Liver (tissue), 9 donors: ENCODE measurements around the gene APBB1. TPM values are rescaled to one million over a fixed set of nuclear protein-coding genes. Genes with fewer than 3 reads are reported as not detected.

Source experiments
- DNase-seq: peaks from one replicate; pipeline ENCODE4 v3.0.0-alpha.2; 2017; ENCODE audit warnings: low spot score
- H3K27ac ChIP-seq, 2 donors: one replicate each; pipeline ENCODE4 v1.7.0; 2013; ENCODE audit warnings: inconsistent platforms in 2 of 2, low read length in 2 of 2, control low read depth in 1 of 2, low read depth in 1 of 2, mild to moderate bottlenecking in 1 of 2
- H3K27me3 ChIP-seq, 4 donors: one replicate each; pipeline versions ENCODE4 v1.6.1 to v1.7.0; 2013; ENCODE audit warnings: low read length in 3 of 4, inconsistent platforms in 1 of 4, mild to moderate bottlenecking in 1 of 4, moderate library complexity in 1 of 4; ENCODE audit not compliant: control insufficient read depth in 4 of 4, insufficient read depth in 4 of 4
- H3K36me3 ChIP-seq, 4 donors: one replicate each; pipeline versions ENCODE4 v1.6.1 to v1.7.0; 2013; ENCODE audit warnings: low read length in 3 of 4, mild to moderate bottlenecking in 3 of 4, low read depth in 1 of 4, moderate library complexity in 1 of 4; ENCODE audit not compliant: control insufficient read depth in 4 of 4, insufficient read depth in 3 of 4
- H3K4me1 ChIP-seq, 4 donors: one replicate each; pipeline versions ENCODE4 v1.6.1 to v1.7.0; 2013; ENCODE audit warnings: low read length in 3 of 4, mild to moderate bottlenecking in 3 of 4, moderate library complexity in 1 of 4; ENCODE audit not compliant: control insufficient read depth in 4 of 4, insufficient read depth in 4 of 4
- H3K4me3 ChIP-seq, 3 donors: one replicate each; pipeline versions ENCODE4 v1.6.1 to v1.7.0; 2013; ENCODE audit warnings: low read length in 3 of 3, control low read depth in 1 of 3, low read depth in 1 of 3, mild to moderate bottlenecking in 1 of 3
- H3K9ac ChIP-seq, 2 donors: one replicate each; pipeline ENCODE4 v1.7.0; 2013; ENCODE audit warnings: low read length in 2 of 2, mild to moderate bottlenecking in 2 of 2, moderate library complexity in 2 of 2, control low read depth in 1 of 2, low read depth in 1 of 2
- H3K9me3 ChIP-seq, 4 donors: one replicate each; pipeline versions ENCODE4 v1.6.1 to v1.7.0; 2013; ENCODE audit warnings: low read length in 3 of 4; ENCODE audit not compliant: control insufficient read depth in 4 of 4
- EGR1 ChIP-seq, 2 donors: IDR thresholded peaks; 2 replicates each; pipeline ENCODE4 v1.6.1; 2016 to 2018; ENCODE audit warnings: antibody characterized with exemption in 2 of 2, low read depth in 2 of 2
- FOXA1 ChIP-seq: IDR thresholded peaks from 2 replicates; pipeline ENCODE4 v1.6.1; 2016; ENCODE audit warnings: antibody characterized with exemption
- FOXA2 ChIP-seq: IDR thresholded peaks from 2 replicates; pipeline ENCODE4 v1.6.1; 2016; ENCODE audit warnings: antibody characterized with exemption
- GABPA ChIP-seq, 2 donors: IDR thresholded peaks in 1 of 2; conservative IDR thresholded peaks in 1 of 2; 2 replicates each; pipeline ENCODE4 v1.6.1; 2016; ENCODE audit warnings: antibody characterized with exemption in 2 of 2, mild to moderate bottlenecking in 1 of 2, moderate library complexity in 1 of 2
- HNF4A ChIP-seq, 2 donors: conservative IDR thresholded peaks; 2 replicates each; pipeline ENCODE4 v1.6.1; 2016; ENCODE audit warnings: antibody characterized with exemption in 2 of 2, mild to moderate bottlenecking in 2 of 2
- HNF4G ChIP-seq: IDR thresholded peaks from 2 replicates; pipeline ENCODE4 v1.6.1; 2016; ENCODE audit warnings: antibody characterized with exemption
- JUND ChIP-seq, 2 donors: IDR thresholded peaks; 2 replicates each; pipeline ENCODE4 v1.6.1; 2016; ENCODE audit warnings: antibody characterized with exemption in 2 of 2
- NR2F2 ChIP-seq: IDR thresholded peaks from 2 replicates; pipeline ENCODE4 v1.6.1; 2016; ENCODE audit warnings: antibody characterized with exemption
- RAD21 ChIP-seq, 2 donors: IDR thresholded peaks; 2 replicates each; pipeline ENCODE4 v1.6.1; 2016; ENCODE audit warnings: antibody characterized with exemption in 2 of 2, mild to moderate bottlenecking in 2 of 2
- RXRA ChIP-seq, 2 donors: IDR thresholded peaks; 2 replicates each; pipeline ENCODE4 v1.6.1; 2017 to 2018; ENCODE audit warnings: antibody characterized with exemption in 2 of 2, mild to moderate bottlenecking in 1 of 2
- SP1 ChIP-seq: IDR thresholded peaks from 2 replicates; pipeline ENCODE4 v1.6.1; 2018; ENCODE audit warnings: antibody characterized with exemption, mild to moderate bottlenecking
- TAF1 ChIP-seq: conservative IDR thresholded peaks from 2 replicates; pipeline ENCODE4 v1.6.1; 2016; ENCODE audit warnings: antibody characterized with exemption, mild to moderate bottlenecking
- WGBS: extraction: QIAGEN DNeasy Blood & Tissue Kit; methylation state at CpG from one replicate; pipeline ENCODE4 v1.1.7; 2013; 5-methylcytosine and 5-hydroxymethylcytosine counted together
- polyA plus RNA-seq, 2 donors: library from polyadenylated mRNA; stranded (reverse) in 1 of 2; unstranded in 1 of 2; fragments of 200-250 nt in 1 of 2; fragments of >200 nt in 1 of 2; fragmentation: Nextera tagmentation in 1 of 2; extraction: Ambion mirVana in 1 of 2; gene quantifications; one replicate each; pipeline versions ENCODE4 v1.2.1 to v1.2.3, GENCODE V29; 2013 to 2015
- total RNA-seq, 2 donors: library from RNA; depleted of rRNA; stranded (reverse); fragments of >200 nt; gene quantifications; one replicate each; pipeline ENCODE4 v1.2.3, GENCODE V29; 2014
- TF ChIP-seq, protein P1 (sequence below): IDR thresholded peaks from 2 replicates; pipeline ENCODE4 v1.6.1; 2016; ENCODE audit warnings: antibody characterized with exemption, mild to moderate bottlenecking
- TF ChIP-seq, protein P2 (sequence below): IDR thresholded peaks from 2 replicates; pipeline ENCODE4 v1.6.1; 2016; ENCODE audit warnings: antibody characterized with exemption
- TF ChIP-seq, protein P3 (sequence below): IDR thresholded peaks from 2 replicates; pipeline ENCODE4 v1.6.1; 2016; ENCODE audit warnings: antibody characterized with exemption
- TF ChIP-seq, protein P4 (sequence below): fragments of 150-350 bp; IDR thresholded peaks from 2 replicates; pipeline ENCODE4 v1.5.1; 2017; ENCODE audit warnings: improper control_type of control experiment, low read depth, low read length; ENCODE audit not compliant: missing input control
- donor health status: healthy.
- donor health status: healthy.
- donor health status: healthy.
- donor health status: healthy.
- donor health status: healthy.

Gene APBB1
- total and polyA plus RNA-seq, 4 donors = 2.5 to 8.6 (median 6.3) TPM

DNA sequence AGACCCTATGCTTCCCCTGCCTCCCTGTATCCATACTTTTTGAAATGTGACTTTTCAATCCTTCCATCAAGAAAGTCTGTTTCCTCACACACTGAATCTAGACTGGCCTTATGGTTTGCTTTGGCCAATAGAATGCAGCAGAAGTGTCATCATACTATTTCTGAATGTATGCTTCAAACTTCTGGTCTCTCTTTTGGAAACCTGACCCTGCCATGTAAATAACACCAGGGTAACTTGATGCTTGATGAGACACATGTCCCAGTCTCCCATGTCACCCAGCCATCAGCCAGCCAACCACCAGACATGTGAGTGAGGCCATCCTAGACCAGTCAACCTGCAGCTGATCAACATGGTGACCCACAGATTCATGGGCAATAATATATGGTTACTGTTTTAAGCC is 68.9 kb downstream of the APBB1 start:
- Histone ChIP-seq H3K9me3 (no peaks in the 10 kb centered on the region), H3K36me3 (no peaks in the 10 kb centered on the region), H3K4me1 (peaks cover 3 to 17% (median 14%) of the 10 kb centered on the region in 4 donors), H3K27ac (no peak overlapping the region), H3K27me3 (no peaks in the 10 kb centered on the region), H3K4me3 (no peak overlapping the region), H3K9ac (no peak overlapping the region)
- TF ChIP-seq RAD21 (IDR thresholded peaks at IDR 0.05) (no peak), EGR1 (IDR thresholded peaks at IDR 0.05; ENCODE audit: low read depth in 2 of 2) (no peak), FOXA1 (no peak), HNF4G (no peak), GABPA (IDR thresholded peaks at IDR 0.05 in 1 of 2, conservative IDR thresholded peaks at IDR 0.05 in 1 of 2) (no peak), TAF1 (no peak), RXRA (IDR thresholded peaks at IDR 0.05) (no peak), NR2F2 (no peak), FOXA2 (no peak)
- TF ChIP-seq, protein P1, sequence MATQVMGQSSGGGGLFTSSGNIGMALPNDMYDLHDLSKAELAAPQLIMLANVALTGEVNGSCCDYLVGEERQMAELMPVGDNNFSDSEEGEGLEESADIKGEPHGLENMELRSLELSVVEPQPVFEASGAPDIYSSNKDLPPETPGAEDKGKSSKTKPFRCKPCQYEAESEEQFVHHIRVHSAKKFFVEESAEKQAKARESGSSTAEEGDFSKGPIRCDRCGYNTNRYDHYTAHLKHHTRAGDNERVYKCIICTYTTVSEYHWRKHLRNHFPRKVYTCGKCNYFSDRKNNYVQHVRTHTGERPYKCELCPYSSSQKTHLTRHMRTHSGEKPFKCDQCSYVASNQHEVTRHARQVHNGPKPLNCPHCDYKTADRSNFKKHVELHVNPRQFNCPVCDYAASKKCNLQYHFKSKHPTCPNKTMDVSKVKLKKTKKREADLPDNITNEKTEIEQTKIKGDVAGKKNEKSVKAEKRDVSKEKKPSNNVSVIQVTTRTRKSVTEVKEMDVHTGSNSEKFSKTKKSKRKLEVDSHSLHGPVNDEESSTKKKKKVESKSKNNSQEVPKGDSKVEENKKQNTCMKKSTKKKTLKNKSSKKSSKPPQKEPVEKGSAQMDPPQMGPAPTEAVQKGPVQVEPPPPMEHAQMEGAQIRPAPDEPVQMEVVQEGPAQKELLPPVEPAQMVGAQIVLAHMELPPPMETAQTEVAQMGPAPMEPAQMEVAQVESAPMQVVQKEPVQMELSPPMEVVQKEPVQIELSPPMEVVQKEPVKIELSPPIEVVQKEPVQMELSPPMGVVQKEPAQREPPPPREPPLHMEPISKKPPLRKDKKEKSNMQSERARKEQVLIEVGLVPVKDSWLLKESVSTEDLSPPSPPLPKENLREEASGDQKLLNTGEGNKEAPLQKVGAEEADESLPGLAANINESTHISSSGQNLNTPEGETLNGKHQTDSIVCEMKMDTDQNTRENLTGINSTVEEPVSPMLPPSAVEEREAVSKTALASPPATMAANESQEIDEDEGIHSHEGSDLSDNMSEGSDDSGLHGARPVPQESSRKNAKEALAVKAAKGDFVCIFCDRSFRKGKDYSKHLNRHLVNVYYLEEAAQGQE = no peak
- TF ChIP-seq, protein P2, sequence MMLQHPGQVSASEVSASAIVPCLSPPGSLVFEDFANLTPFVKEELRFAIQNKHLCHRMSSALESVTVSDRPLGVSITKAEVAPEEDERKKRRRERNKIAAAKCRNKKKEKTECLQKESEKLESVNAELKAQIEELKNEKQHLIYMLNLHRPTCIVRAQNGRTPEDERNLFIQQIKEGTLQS = no peak
- TF ChIP-seq, protein P3, sequence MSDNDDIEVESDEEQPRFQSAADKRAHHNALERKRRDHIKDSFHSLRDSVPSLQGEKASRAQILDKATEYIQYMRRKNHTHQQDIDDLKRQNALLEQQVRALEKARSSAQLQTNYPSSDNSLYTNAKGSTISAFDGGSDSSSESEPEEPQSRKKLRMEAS = no peak
- TF ChIP-seq, protein P4, sequence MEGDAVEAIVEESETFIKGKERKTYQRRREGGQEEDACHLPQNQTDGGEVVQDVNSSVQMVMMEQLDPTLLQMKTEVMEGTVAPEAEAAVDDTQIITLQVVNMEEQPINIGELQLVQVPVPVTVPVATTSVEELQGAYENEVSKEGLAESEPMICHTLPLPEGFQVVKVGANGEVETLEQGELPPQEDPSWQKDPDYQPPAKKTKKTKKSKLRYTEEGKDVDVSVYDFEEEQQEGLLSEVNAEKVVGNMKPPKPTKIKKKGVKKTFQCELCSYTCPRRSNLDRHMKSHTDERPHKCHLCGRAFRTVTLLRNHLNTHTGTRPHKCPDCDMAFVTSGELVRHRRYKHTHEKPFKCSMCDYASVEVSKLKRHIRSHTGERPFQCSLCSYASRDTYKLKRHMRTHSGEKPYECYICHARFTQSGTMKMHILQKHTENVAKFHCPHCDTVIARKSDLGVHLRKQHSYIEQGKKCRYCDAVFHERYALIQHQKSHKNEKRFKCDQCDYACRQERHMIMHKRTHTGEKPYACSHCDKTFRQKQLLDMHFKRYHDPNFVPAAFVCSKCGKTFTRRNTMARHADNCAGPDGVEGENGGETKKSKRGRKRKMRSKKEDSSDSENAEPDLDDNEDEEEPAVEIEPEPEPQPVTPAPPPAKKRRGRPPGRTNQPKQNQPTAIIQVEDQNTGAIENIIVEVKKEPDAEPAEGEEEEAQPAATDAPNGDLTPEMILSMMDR = no peak
- DNase-seq = no peak

DNA sequence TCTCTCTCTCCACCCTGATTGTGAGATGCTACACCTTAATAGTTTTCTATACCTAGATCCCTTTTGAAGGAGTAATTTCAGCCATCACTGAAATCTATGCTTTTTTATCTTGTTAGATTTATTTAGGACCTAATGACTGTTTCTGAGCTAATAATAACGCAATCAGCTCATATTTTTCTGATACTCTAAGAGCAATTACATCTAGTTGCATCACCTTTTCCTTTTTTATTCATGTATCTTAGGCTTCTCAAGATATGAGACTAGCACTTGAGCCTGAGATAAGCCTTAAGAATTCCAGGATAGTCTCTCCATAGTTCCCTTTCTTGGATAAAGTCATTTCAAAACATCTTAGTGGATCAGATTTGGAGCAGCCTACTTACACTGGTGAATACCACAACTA is 73.5 kb downstream of the APBB1 start:
- no peaks in the 10 kb centered on the region for H3K4me1 ChIP-seq
- H3K4me3 ChIP-seq = no peak overlapping the region
- H3K27ac ChIP-seq = no peak overlapping the region
- no peak for TF ChIP-seq FOXA1
- TF ChIP-seq RXRA (IDR thresholded peaks at IDR 0.05) = no peak
- no peak for TF ChIP-seq HNF4A (conservative IDR thresholded peaks at IDR 0.05)
- TF ChIP-seq, protein P4 = no peak
- TF ChIP-seq NR2F2 = no peak
- TF ChIP-seq, protein P2 = no peak
- no peak for TF ChIP-seq JUND (IDR thresholded peaks at IDR 0.05)
- TF ChIP-seq, protein P3 = no peak
- TF ChIP-seq TAF1 = no peak
- TF ChIP-seq, protein P1 = no peak
- no peak for TF ChIP-seq SP1
- WGBS = 93% methylated on average over 1 of the region's 1 CpG
- no peak overlapping the region for H3K9ac ChIP-seq
- H3K9me3 ChIP-seq = no peaks in the 10 kb centered on the region
- H3K27me3 ChIP-seq = no peaks in the 10 kb centered on the region
- H3K36me3 ChIP-seq = no peaks in the 10 kb centered on the region
- no peak for DNase-seq
